HG03064 (cell line): ENCODE results near the gene RBFOX1.

ENCODE experiments used
- ATAC-seq: cut with Tn5 transposase; IDR thresholded peaks from one replicate; pipeline ENCODE4 v1.9.1; 2021; ENCODE audit warnings: low read depth; ENCODE audit not compliant: unreplicated experiment

The RBFOX1 gene

DNA sequence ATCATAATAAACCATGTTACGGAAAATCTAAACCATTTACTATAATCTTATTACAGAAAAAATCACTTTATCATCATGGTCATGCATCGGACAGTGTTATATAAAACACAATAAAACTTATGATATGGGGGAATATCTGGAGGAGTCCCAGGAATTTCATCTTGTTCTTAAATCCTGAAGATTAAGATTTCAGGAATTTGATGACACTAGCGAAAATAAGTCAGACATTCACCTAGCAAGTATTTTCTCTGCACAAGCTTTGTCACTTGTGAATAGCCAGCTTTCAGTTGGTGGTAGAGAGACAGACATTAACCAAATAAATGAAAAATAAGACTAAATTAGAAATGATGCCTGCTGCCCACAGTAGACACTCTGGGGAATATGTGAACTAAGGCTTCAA, 410.0 kb downstream of the RBFOX1 start:
- ATAC-seq = no peak

DNA sequence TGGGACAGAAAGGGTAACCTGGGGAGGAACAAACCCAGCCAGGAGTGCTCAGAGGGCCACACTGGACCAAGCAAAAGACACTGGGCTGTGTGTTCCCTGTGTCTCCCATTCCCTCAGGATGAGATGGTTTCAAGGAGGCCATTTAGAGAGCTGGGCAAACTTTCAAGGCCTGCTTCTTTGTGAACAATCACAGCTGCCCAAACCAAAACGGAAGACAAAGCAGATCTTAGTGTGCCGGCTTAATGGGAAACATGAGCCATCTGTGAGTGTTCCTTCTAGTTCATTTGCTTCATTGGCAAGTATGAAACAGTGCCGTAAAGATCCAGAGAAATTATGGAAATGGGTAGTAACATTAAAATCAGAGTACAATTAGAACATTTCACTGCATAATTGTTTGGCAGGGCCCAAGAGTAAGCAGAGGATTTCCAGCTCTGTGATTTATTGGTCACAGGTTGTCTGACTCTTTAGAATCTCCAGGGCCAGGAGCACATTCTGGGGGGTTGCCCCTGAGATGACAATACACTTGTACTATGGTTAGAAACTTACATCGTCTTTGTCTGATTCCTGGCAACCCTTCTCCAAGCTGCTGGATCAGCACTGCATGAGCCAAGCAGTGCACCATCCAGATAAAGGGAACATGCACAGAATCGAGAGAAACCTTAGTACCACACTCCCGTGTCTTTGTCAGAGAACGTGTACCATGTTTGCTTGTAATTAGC, 412.1 kb downstream of the RBFOX1 start:
- ATAC-seq = no peak

DNA sequence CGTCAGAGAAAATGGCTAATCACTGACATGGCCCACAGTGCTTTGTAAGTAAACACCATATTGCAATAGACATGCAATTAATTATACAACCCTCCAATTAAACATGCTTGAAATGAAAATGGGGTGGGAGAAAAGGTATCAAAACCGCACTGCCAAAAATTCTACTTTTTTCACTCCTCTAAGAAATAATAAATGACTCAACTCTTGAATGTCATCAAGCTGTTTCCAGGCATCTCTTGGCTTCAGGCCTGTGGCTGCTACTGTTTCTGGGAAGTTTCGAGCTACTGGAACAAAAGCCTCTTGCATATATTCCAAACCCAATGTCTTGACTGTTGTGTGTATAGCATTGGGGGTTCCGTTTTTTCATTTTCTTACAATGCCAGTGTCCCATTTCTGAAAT, 412.6 kb downstream of the RBFOX1 start:
- no peak for ATAC-seq

DNA sequence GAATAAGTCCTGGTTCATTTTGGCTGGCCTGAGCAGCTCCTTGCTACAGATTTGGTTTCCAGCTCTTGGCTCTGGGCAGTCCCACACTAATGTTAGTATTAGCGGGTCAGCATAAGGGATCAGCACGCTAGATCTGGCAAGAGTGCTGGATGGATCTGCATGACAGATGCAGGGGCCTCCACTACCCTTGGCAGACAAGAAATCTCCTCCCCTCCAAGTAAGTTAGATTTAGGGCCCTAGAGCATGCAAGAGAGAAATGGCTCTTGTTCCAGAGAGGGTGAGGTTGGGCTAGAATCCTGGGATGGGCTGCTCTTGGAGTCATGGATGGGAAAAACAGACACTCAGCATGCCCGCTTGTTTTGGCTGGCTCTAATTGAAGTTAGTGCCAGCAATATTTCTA, 414.3 kb downstream of the RBFOX1 start:
- ATAC-seq = no peak

DNA sequence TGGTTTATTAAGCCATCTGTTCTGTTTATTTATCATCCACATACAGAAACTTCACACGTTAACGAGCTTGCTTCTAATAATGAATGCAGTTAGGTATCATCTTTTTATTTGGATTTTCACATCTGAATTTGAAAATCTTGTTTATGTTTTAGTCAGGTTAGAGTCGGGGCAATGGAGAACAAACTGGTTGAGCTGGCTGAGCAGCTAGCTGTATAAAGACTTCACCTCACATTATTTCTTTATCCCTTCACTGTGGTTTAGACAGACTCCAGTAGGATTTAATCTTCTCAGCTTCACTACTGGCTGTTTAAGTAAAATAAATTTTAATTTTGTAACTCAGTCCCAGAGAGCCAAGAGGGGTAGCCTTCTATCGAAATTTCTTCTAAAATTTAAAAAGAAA, 415.9 kb downstream of the RBFOX1 start:
- ATAC-seq = no peak

DNA sequence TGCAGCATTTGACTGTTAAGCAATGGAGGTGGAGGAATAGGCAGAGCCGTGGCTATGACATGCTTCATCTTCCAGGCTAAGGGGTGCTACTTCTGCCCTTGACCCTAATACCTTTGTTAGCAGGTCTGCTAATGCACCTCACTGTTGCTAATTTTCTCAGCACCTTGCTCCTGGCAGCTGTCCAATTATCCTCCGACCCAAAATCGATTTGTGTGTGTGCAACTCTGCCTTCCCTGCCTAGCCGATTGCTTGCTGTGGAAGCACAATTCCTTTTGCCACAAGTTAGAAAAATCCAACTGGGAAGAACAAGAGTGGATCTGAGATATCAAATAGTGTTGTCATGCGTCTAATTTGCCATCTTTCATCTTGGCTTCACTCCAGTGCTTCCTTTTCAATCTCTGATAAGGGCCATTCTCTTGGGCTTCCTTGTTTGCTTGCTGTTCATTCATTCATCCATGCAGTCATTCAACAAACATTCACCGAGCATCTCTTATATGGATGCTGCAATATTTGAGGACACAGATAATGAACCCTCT, 422.8 kb downstream of the RBFOX1 start:
- no peak for ATAC-seq
